K562 (cell line): ENCODE data around the gene RAB31. TPM values are rescaled to one million over a fixed set of nuclear protein-coding genes. Genes with fewer than 3 reads are reported as not detected.
A peak's percentile ranks its signal among the peaks of the same experiment; 100 is the strongest.

ENCODE experiments used
- ADNP ChIP-seq: fragments of 200-800 bp; sonication (Bioruptor generic); IDR thresholded peaks from 2 replicates; pipeline ENCODE4 v1.6.1; 2016; ENCODE audit warnings: missing genetic modification characterization, missing compliant biosample characterization
- BHLHE40 ChIP-seq: IDR thresholded peaks from 2 replicates; pipeline ENCODE4 v1.6.1; 2011; ENCODE audit warnings: low read length, improper control_type of control experiment
- CHD1 ChIP-seq: fragments of 200-600 bp; sonication (generic); IDR thresholded peaks from one replicate; pipeline ENCODE4 v1.6.1; 2012; ENCODE audit warnings: mild to moderate bottlenecking, moderate library complexity, low read length, inconsistent platforms
- HCFC1 ChIP-seq: IDR thresholded peaks from 2 replicates; pipeline ENCODE4 v1.6.1; 2012; ENCODE audit warnings: low read depth, low read length, improper control_type of control experiment
- KAT7 ChIP-seq: sonication (generic); formaldehyde crosslinking; IDR thresholded peaks from 2 replicates; pipeline ENCODE4 v1.8.0; 2022; ENCODE audit warnings: missing genetic modification reagents, mild to moderate bottlenecking, borderline replicate concordance
- MBD1 ChIP-seq: fragments of 250-450 bp; sonication (Bioruptor Pico); IDR thresholded peaks from 2 replicates; pipeline ENCODE4 v1.8.0; 2022; ENCODE audit warnings: inconsistent platforms
- MITF ChIP-seq: IDR thresholded peaks from 2 replicates; pipeline ENCODE4 v1.6.1; 2014; ENCODE audit warnings: antibody characterized with exemption
- MTA2 ChIP-seq: fragments of 450-650 bp; IDR thresholded peaks from 2 replicates; pipeline ENCODE4 v1.6.1; 2016; ENCODE audit warnings: low read depth
- NEUROD1 ChIP-seq: fragments of 150-350 bp; IDR thresholded peaks from 2 replicates; pipeline ENCODE4 v1.6.1; 2014; ENCODE audit warnings: borderline replicate concordance, low read length, low read depth; ENCODE audit not compliant: partially characterized antibody
- NR2C1 ChIP-seq, 2 experiments: fragments of 450-650 bp; IDR thresholded peaks; 2 replicates each; pipeline ENCODE4 v1.6.1; 2017; ENCODE audit warnings: mild to moderate bottlenecking in 2 of 2, antibody characterized with exemption in 1 of 2, inconsistent platforms in 1 of 2, missing compliant biosample characterization in 1 of 2, missing genetic modification characterization in 1 of 2
- POLR2B ChIP-seq: fragments of 450-650 bp; IDR thresholded peaks from 2 replicates; pipeline ENCODE4 v1.6.1; 2018; ENCODE audit warnings: low read depth; ENCODE audit not compliant: partially characterized antibody
- RFX5 ChIP-seq: IDR thresholded peaks from 2 replicates; pipeline ENCODE4 v1.6.1; 2011; ENCODE audit warnings: low read depth, mild to moderate bottlenecking, improper control_type of control experiment, low read length
- SAFB ChIP-seq: fragments of 200-400 bp; formaldehyde crosslinking; IDR thresholded peaks from 2 replicates; pipeline ENCODE4 v1.6.1; 2017; ENCODE audit warnings: low read depth, low read length, borderline replicate concordance
- SIRT6 ChIP-seq: IDR thresholded peaks from one replicate; pipeline ENCODE4 v1.6.1; 2012; ENCODE audit warnings: low read depth, mild to moderate bottlenecking, control low read depth, inconsistent platforms, low read length, moderate library complexity
- SRSF9 ChIP-seq: fragments of 200-400 bp; formaldehyde crosslinking; IDR thresholded peaks from 2 replicates; pipeline ENCODE4 v1.6.1; 2017; ENCODE audit warnings: low read depth, low read length, borderline replicate concordance
- SUPT5H ChIP-seq: fragments of 450-650 bp; IDR thresholded peaks from 2 replicates; pipeline ENCODE4 v1.6.1; 2016
- TCF7 ChIP-seq: sonication (generic); IDR thresholded peaks from 2 replicates; pipeline ENCODE4 v1.6.1; 2016; ENCODE audit warnings: antibody characterized with exemption, borderline replicate concordance
- TRIM24 ChIP-seq, 2 experiments: fragments of 450-650 bp; IDR thresholded peaks; 2 replicates each; pipeline ENCODE4 v1.6.1; 2016
- ZNF830 ChIP-seq: fragments of 250-450 bp; sonication (Bioruptor Pico); IDR thresholded peaks from 2 replicates; pipeline ENCODE4 v1.5.0; 2021; ENCODE audit warnings: mild to moderate bottlenecking
- polyA plus RNA-seq, 8 experiments: library from polyadenylated mRNA; depleted of rRNA in 4 of 8; stranded (reverse) in 5 of 8; unstranded in 3 of 8; fragments of >200 nt; fragmentation: Nextera tagmentation in 2 of 8; fragmentation: Illumina TruSeq in 1 of 8; extraction: Ambion mirVana in 2 of 8; extraction: Trizol in 1 of 8; gene quantifications; 2 replicates each; pipeline versions ENCODE4 v1.2.1 to v1.2.3, GENCODE V29; 2011 to 2014; ENCODE audit warnings: inconsistent platforms in 1 of 8, missing spikeins in 1 of 8
- total RNA-seq, 7 experiments: library from RNA; depleted of rRNA in 6 of 7; stranded (reverse); fragments of >200 nt in 6 of 7; fragmentation: Illumina TruSeq in 2 of 7; extraction: Trizol in 2 of 7; gene quantifications; 2 replicates each; pipeline versions ENCODE4 v1.2.1 to v1.2.3, GENCODE V29; 2011 to 2021; ENCODE audit warnings: low replicate concordance in 1 of 7
- TF ChIP-seq, protein P1 (sequence below), 2 experiments: fragments of 450-650 bp in 1 of 2; sonication (generic) in 1 of 2; formaldehyde crosslinking in 1 of 2; IDR thresholded peaks in 1 of 2; conservative IDR thresholded peaks in 1 of 2; 2 replicates each; pipeline versions ENCODE4 v1.6.1 to v1.8.1; 2016 to 2023; ENCODE audit warnings: mild to moderate bottlenecking in 2 of 2, moderate library complexity in 2 of 2, inconsistent platforms in 1 of 2, missing genetic modification reagents in 1 of 2
- TF ChIP-seq, protein P2 (sequence below): sonication (generic); formaldehyde crosslinking; IDR thresholded peaks from 2 replicates; pipeline ENCODE4 v1.9.0; 2022; ENCODE audit warnings: mild to moderate bottlenecking, missing genetic modification reagents

RAB31 gene
- total and polyA plus RNA-seq, 9 of the 15 experiments (the other 6 are each of a cell fraction or from before 2014, with no cell fraction given) = 20.7 to 70.4 (median 41.3) TPM

GRCh38 chr18:9827793-9828505, 119.8 kb downstream of the RAB31 start (continued):
- TF ChIP-seq MTA2 = no peak
- no peak for TF ChIP-seq TCF7
- TF ChIP-seq NEUROD1 = no peak
- no peak for TF ChIP-seq TRIM24 (IDR thresholded peaks at IDR 0.05)
- TF ChIP-seq SAFB = no peak
- TF ChIP-seq, protein P1, sequence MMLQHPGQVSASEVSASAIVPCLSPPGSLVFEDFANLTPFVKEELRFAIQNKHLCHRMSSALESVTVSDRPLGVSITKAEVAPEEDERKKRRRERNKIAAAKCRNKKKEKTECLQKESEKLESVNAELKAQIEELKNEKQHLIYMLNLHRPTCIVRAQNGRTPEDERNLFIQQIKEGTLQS (IDR thresholded peaks at IDR 0.05) = peak; percentile 73
- TF ChIP-seq, protein P1 (CRISPR knock-in tag; conservative IDR thresholded peaks at IDR 0.05) = no peak
- no peak for TF ChIP-seq ADNP
- 0 out of 2 replicates have a peak, but pooled peaks have one; percentile 29 for TF ChIP-seq ZNF830 (CRISPR knock-in tag)
- TF ChIP-seq MBD1 (CRISPR knock-in tag) = 0 out of 2 replicates have a peak, but pooled peaks have one; percentile 40
- no peak for TF ChIP-seq NR2C1 (IDR thresholded peaks at IDR 0.05)
- no peak for TF ChIP-seq NR2C1 (tag; IDR thresholded peaks at IDR 0.05)
- 0 out of 2 replicates have a peak, but pooled peaks have one; percentile 38 for TF ChIP-seq BHLHE40
- no peak for TF ChIP-seq RFX5
- no peak for TF ChIP-seq SIRT6
- TF ChIP-seq, protein P2, sequence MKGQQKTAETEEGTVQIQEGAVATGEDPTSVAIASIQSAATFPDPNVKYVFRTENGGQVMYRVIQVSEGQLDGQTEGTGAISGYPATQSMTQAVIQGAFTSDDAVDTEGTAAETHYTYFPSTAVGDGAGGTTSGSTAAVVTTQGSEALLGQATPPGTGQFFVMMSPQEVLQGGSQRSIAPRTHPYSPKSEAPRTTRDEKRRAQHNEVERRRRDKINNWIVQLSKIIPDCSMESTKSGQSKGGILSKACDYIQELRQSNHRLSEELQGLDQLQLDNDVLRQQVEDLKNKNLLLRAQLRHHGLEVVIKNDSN (CRISPR knock-in tag) = no peak
- no peak for TF ChIP-seq HCFC1
- no peak for TF ChIP-seq POLR2B
- TF ChIP-seq SUPT5H = no peak
- TF ChIP-seq SRSF9 = no peak
- TF ChIP-seq KAT7 (CRISPR knock-in tag) = peak; percentile 18; the same call in 1 of the 2 replicates
- no peak for TF ChIP-seq CHD1
- TF ChIP-seq MITF = no peak
